Measurements from ENCODE around the gene NUDCD2. TPM values are rescaled to one million over a fixed set of nuclear protein-coding genes. Genes with fewer than 3 reads are reported as not detected.

Gene NUDCD2
- total and polyA plus RNA-seq, 5 experiments from 2014 or later = 27.4 to 54.0 (median 46.7) TPM

DNA sequence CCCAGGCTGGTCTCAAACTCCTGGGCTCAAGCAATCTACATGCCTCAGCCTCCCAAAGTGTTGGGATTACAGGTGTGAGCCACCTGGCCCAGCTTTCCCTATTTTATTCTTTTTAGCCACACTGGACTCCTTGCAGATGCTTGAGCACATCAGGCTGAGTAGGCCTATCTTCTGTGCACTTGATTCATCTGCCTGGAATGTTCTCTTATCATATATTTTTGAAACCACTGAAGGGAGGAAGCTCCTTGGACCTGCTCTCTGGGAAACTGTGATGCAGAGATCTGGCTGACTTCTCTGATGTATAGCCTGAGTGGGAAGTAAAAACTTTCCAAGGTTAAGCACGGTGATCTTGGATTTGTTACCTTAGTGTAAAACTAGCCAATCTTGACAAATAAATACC is 39.0 kb upstream of the NUDCD2 start:
- ATAC-seq (no peak), DNase-seq (no peak)
- Mint-ChIP-seq H3K9me3 (no peaks in the 10 kb centered on the region), H3K27ac (no peak overlapping the region), H3K36me3 (no peaks in the 10 kb centered on the region), H3K4me1 (peaks cover 5 to 13% (median 12%) of the 10 kb centered on the region in 4 donors), H3K27me3 (peaks cover 0 to 2% (median 0%) of the 10 kb centered on the region in 5 donors), H3K4me3 (no peak overlapping the region)
- POLR2A ChIA-PET = no interaction called here

DNA sequence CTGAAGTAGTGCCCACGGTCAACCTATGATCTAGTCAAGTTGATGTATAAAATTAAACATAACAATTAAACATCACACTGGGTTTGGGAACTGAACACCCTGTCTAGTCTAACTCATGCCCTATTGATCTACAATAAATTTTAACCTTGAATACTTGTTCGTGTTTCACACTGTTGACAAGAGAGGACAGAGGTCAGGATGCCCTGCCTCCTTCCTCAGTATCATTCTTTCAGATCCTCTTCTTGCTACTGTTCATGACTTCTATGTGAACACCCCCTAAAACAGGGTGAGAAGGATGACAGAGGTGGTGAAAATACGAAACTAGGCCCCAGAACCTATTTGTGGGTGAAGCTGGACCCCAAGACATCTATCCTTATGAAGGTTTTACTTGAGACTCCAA is 37.4 kb upstream of the NUDCD2 start:
- Mint-ChIP-seq H3K27me3 (peaks cover 0 to 2% (median 0%) of the 10 kb centered on the region in 5 donors), H3K36me3 (no peaks in the 10 kb centered on the region), H3K4me1 (peaks cover 0 to under 1% (median under 1%) of the 10 kb centered on the region in 4 donors), H3K27ac (no peak overlapping the region), H3K9me3 (no peaks in the 10 kb centered on the region), H3K4me3 (no peak overlapping the region)
- ATAC-seq (no peak), DNase-seq (no peak)
- POLR2A ChIA-PET = no interaction called here

GRCh38 chr5:163496286-163496685 is 36.4 kb upstream of the NUDCD2 start:
- H3K36me3 Mint-ChIP-seq = no peaks in the 10 kb centered on the region
- no peak for DNase-seq
- H3K4me1 Mint-ChIP-seq = no peaks in the 10 kb centered on the region
- POLR2A ChIA-PET = interaction anchor here (1.1 to 1.6 kb wide), 2 partner anchors 9 to 36 kb away, joined by 3 to 4 read pairs; partner anchors contain the start of genes HMMR, MAT2B and NUDCD2
- no peak for ATAC-seq
- no peaks in the 10 kb centered on the region for H3K9me3 Mint-ChIP-seq
- no peak overlapping the region for H3K27ac Mint-ChIP-seq
- H3K27me3 Mint-ChIP-seq = peaks cover 0 to 2% (median 0%) of the 10 kb centered on the region in 5 donors
- H3K4me3 Mint-ChIP-seq = no peak overlapping the region

DNA sequence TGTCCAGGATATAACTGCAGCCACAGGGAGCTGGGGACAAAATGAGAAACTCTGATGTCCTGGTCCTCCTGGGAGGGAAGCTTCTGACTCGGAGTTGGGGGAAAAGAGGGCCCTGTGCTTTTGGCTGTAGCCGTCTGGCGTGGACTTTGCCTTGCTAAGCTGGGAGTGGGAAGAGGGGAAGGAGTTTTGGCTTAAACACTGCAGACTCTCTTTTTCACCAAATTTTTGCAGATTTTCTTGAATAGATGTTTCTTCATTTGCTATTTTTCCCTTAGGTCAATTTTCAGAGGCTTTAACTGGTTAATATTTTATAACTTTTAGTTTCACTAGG is 29.8 kb upstream of the NUDCD2 start:
- DNase-seq (no peak), ATAC-seq (no peak)
- Mint-ChIP-seq H3K27ac (no peak overlapping the region), H3K27me3 (no peaks in the 10 kb centered on the region), H3K4me1 (no peaks in the 10 kb centered on the region), H3K4me3 (no peak overlapping the region), H3K36me3 (no peaks in the 10 kb centered on the region), H3K9me3 (no peaks in the 10 kb centered on the region)
- POLR2A ChIA-PET = interaction anchor here (2.0 kb wide), 1 partner anchor 16 kb away, joined by 5 read pairs; the partner anchor contains the start of gene MAT2B

- POLR2A ChIA-PET = interaction anchor here (2.0 kb wide), 1 partner anchor 16 kb away, joined by 5 read pairs; the partner anchor contains the start of gene MAT2B
- H3K4me3 Mint-ChIP-seq = no peak overlapping the region
- no peaks in the 10 kb centered on the region for H3K27me3 Mint-ChIP-seq
- DNase-seq (peak in 2 of 10 donors; percentile 10 to 16), ATAC-seq (peak; percentile 49 to 72)
- no peaks in the 10 kb centered on the region for H3K9me3 Mint-ChIP-seq
- H3K36me3 Mint-ChIP-seq = no peaks in the 10 kb centered on the region
- no peaks in the 10 kb centered on the region for H3K4me1 Mint-ChIP-seq
- peak overlapping the region in 2 of 10 donors; percentile 31 to 40 for H3K27ac Mint-ChIP-seq
Observed at GRCh38 chr5:163489055-163489744, 29.3 kb upstream of the NUDCD2 start.

DNA sequence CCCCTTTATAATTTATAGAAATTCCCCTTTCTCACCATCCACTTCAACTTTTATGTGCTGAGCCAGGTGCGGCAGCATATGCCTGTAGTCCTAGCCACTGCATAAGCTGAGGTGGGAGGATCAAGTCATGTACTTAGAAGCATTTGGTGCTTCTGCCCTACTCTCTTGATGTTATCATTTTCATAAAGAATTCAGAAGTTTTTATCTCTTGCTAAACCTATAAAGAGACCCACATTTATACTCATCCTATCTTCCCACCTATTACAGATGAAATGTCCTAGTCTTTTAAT is 19.0 kb upstream of the NUDCD2 start:
- peaks cover 0 to 1% (median 0%) of the 10 kb centered on the region in 5 donors for H3K27me3 Mint-ChIP-seq
- ATAC-seq (no peak), DNase-seq (no peak)
- POLR2A ChIA-PET = no interaction called here
- H3K4me1 Mint-ChIP-seq = no peaks in the 10 kb centered on the region
- H3K4me3 Mint-ChIP-seq = no peak overlapping the region
- H3K9me3 Mint-ChIP-seq = no peaks in the 10 kb centered on the region
- no peak overlapping the region for H3K27ac Mint-ChIP-seq
- no peaks in the 10 kb centered on the region for H3K36me3 Mint-ChIP-seq

DNA sequence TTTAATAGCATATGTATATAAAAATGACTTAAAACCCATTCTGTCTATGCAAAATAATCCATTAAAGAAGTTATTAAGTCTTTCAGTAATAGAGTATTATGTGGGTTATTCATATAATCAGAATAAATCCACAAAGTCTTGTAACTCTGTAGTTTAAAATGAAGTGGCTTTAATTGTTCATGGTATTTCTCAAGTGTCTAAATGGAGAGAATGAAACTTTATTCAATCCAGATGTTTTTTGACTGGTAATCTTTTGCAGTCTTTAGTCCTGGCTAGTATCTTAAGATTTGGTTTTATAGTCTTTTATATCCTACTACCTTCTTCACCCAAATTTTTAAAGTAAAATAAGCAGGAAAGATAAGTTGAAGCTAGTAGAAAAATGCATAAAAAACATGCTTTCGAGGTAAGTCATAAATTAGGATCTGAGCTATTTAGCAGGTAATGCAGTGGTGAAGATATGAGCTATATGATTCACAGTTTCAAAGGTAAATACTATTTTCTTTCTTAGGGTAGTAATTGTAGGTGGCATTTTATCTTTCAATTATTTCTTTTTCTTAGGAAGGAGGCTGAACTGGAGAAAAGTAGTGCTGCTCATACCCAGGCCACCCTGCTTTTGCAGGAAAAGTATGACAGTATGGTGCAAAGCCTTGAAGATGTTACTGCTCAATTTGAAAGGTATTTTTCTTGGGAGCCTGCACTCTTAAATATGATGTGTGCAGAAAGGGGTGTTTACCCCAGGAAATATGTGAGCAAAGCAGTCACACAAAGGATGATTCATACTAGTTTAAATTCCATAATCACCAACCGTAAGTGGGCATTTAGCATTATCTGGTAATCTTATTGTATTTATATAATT is 18.5 kb upstream of the NUDCD2 start:
- ATAC-seq (no peak), DNase-seq (no peak)
- Mint-ChIP-seq H3K36me3 (no peaks in the 10 kb centered on the region), H3K27ac (no peak overlapping the region), H3K4me1 (no peaks in the 10 kb centered on the region), H3K9me3 (no peaks in the 10 kb centered on the region), H3K4me3 (peak overlapping the region in 1 of 10 donors; percentile 1), H3K27me3 (peaks cover 0 to 1% (median 0%) of the 10 kb centered on the region in 5 donors)
- POLR2A ChIA-PET = no interaction called here

- H3K27me3 Mint-ChIP-seq = no peaks in the 10 kb centered on the region
- no peak overlapping the region for H3K4me3 Mint-ChIP-seq
- POLR2A ChIA-PET = interaction anchor here (1.1 kb wide), 2 partner anchors 30 to 38 kb away, joined by 3 to 4 read pairs; partner anchors contain the start of genes CCNG1 and MAT2B
- no peak overlapping the region for H3K27ac Mint-ChIP-seq
- DNase-seq (no peak), ATAC-seq (no peak)
- no peaks in the 10 kb centered on the region for H3K36me3 Mint-ChIP-seq
- no peaks in the 10 kb centered on the region for H3K4me1 Mint-ChIP-seq
- no peaks in the 10 kb centered on the region for H3K9me3 Mint-ChIP-seq
Observed at GRCh38 chr5:163475411-163475810, 15.5 kb upstream of the NUDCD2 start.

GRCh38 chr5:163473635-163474243 is 13.8 kb upstream of the NUDCD2 start:
- H3K36me3 Mint-ChIP-seq = no peaks in the 10 kb centered on the region
- POLR2A ChIA-PET = interaction anchor here (1.6 kb wide), 2 partner anchors 29 to 32 kb away, joined by 4 to 6 read pairs; partner anchors contain the start of gene MAT2B
- no peaks in the 10 kb centered on the region for H3K27me3 Mint-ChIP-seq
- DNase-seq (peak in 3 of 10 donors; percentile 21 to 43 (median 43)), ATAC-seq (peak; percentile 52 to 82)
- H3K27ac Mint-ChIP-seq = peak overlapping the region in 1 of 10 donors; percentile 3
- H3K4me1 Mint-ChIP-seq = no peaks in the 10 kb centered on the region
- H3K9me3 Mint-ChIP-seq = no peaks in the 10 kb centered on the region
- no peak overlapping the region for H3K4me3 Mint-ChIP-seq

- peaks cover 0 to 2% (median 0%) of the 10 kb centered on the region in 4 donors for H3K4me1 Mint-ChIP-seq
- H3K27me3 Mint-ChIP-seq = no peaks in the 10 kb centered on the region
- no peak for ATAC-seq
- no peaks in the 10 kb centered on the region for H3K9me3 Mint-ChIP-seq
- H3K4me3 Mint-ChIP-seq = no peak overlapping the region
- no peaks in the 10 kb centered on the region for H3K36me3 Mint-ChIP-seq
- H3K27ac Mint-ChIP-seq = peak overlapping the region in 2 of 10 donors; percentile 27 to 32
- no peak for DNase-seq
- POLR2A ChIA-PET = interaction anchor here (4.6 kb wide), 1 partner anchor 8 kb away, joined by 17 read pairs; the partner anchor contains the start of genes HMMR and NUDCD2
Observed at GRCh38 chr5:163467682-163468081, 7.8 kb upstream of the NUDCD2 start.

- ATAC-seq (no peak), DNase-seq (no peak)
- Mint-ChIP-seq H3K36me3 (peaks cover 0 to 3% (median 0%) of the 10 kb centered on the region in 3 donors), H3K27me3 (peaks cover 0 to 3% (median 0%) of the 10 kb centered on the region in 5 donors), H3K4me3 (no peak overlapping the region), H3K27ac (peak overlapping the region in 2 of 10 donors; percentile 30 to 99), H3K9me3 (no peaks in the 10 kb centered on the region), H3K4me1 (peaks cover 8 to 38% (median 17%) of the 10 kb centered on the region in 4 donors)
- POLR2A ChIA-PET = interaction anchor here (1.1 to 6.7 kb wide), 2 partner anchors 25 to 42 kb away, joined by 4 to 178 read pairs; partner anchors contain the start of genes CCNG1 and MAT2B
Observed at GRCh38 chr5:163463063-163463435, 3.1 kb upstream of the NUDCD2 start.

DNA sequence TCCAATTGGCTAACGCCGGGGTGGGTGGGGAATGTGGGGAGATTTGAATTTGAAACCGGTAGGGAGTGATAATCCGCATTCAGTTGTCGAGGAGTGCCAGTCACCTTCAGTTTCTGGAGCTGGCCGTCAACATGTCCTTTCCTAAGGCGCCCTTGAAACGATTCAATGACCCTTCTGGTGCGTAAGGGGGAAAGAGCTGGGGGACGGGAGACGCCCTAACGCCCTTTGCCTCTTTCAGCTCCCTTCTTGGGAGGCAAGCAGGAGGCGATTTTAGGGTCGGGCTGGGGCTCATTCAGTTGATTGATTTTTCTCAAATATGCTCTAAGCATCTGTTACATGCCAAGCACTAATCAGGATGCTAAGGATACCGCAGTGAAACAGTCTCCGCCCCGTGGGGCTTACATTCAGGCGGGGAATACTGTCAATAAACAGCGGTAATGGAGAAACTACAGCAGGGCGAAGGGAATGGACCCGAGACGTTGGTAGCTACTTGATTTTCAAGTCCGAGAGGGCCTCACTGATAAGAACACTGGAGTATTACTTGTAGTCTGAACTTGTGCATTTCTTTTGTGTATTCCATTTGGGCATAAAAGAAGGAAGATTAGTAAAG is 765 bp upstream of the NUDCD2 start, which contains the start of gene HMMR:
Gene HMMR, plus strand, starts transcription at position 71 of the 610 bp plus-strand sequence. Its CDS starts 61 bp downstream, at position 132.
- DNase-seq = no peak
- no peaks in the 10 kb centered on the region for H3K9me3 Mint-ChIP-seq
- peak within 1 kb of the TSS; percentile 92 to 98 (median 98) for H3K4me3 Mint-ChIP-seq
- H3K4me1 Mint-ChIP-seq = peaks cover 12 to 52% (median 33%) of the 10 kb centered on the region in 4 donors
- peaks cover 0 to 16% (median 10%) of the 10 kb centered on the region in 3 donors for H3K36me3 Mint-ChIP-seq
- H3K27me3 Mint-ChIP-seq = peaks cover 0 to 3% (median 0%) of the 10 kb centered on the region in 5 donors
- peak within 1 kb of the TSS; percentile 99 to 100 (median 99) for H3K27ac Mint-ChIP-seq
- ATAC-seq = no peak
- POLR2A ChIA-PET = interaction anchor here (1.0 to 6.7 kb wide), 5 partner anchors 9 to 44 kb away, joined by 3 to 178 read pairs (median 17); partner anchors contain the start of genes CCNG1 and MAT2B

Data from naive thymus-derived CD8-positive, alpha-beta T cell (primary cell).